Measurements from ENCODE around the gene CFAP45.

Gene CFAP45

DNA sequence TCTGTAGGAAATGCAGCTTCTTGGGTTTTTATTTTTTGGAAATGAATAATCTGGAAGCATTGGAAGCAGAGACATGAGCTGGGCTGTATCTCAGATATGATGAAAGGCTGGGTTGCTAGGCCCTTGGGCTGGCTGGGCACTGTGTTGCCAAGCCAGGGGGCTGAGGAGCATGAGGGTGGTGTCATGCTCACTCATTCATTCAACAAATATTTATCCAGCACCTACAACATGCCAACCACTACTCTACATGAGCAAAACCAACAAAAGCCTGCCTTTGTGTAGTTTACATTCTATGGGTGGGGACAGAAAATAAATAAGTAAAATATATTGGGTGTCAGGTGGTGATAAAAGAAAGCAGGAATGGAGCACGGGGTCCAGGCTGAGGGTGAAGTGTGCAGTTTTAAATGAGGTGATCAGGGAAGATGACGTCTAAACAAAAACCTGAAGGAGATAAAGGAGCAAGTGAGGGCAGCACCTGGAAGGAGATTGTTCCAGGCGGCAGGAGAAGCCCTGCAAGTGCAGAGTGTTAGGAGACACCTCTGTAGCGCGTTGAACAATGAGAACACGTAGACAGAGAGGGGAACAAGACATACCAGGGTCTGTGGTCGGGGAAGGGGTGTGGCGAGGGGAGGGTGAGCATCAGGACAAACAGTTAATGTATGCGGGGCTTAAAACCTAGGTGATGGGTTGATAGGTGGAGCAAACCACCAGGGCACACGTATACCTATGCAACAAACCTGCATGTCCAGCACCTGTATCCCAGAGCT, 14.5 kb upstream of the CFAP45 start:
- TF ChIP-seq POLR2AphosphoS5 (IDR thresholded peaks at IDR 0.05; ENCODE audit: low read depth, low read length) (no peak), TAF1 (IDR thresholded peaks at IDR 0.05; ENCODE audit: borderline replicate concordance, insufficient read depth, low read length) (no peak), REST (IDR thresholded peaks at IDR 0.05; ENCODE audit: insufficient read depth in 1 of 2, low read depth in 2 of 2, low read length in 2 of 2) (no peak), SIN3A (IDR thresholded peaks at IDR 0.05; ENCODE audit: borderline replicate concordance, insufficient read depth, low read length) (no peak), FOXP2 (optimal IDR thresholded peaks at IDR 0.05; ENCODE audit: borderline replicate concordance, extremely low read depth, extremely low read length, insufficient read depth) (no peak)

GRCh38 chr1:159913451-159914192, 13.7 kb upstream of the CFAP45 start:
- TF ChIP-seq TAF1 (IDR thresholded peaks at IDR 0.05; ENCODE audit: borderline replicate concordance, insufficient read depth, low read length) (no peak), FOXP2 (optimal IDR thresholded peaks at IDR 0.05; ENCODE audit: borderline replicate concordance, extremely low read depth, extremely low read length, insufficient read depth) (no peak), REST (IDR thresholded peaks at IDR 0.05; ENCODE audit: insufficient read depth in 1 of 2, low read depth in 2 of 2, low read length in 2 of 2) (no peak), SIN3A (IDR thresholded peaks at IDR 0.05; ENCODE audit: borderline replicate concordance, insufficient read depth, low read length) (no peak), POLR2AphosphoS5 (IDR thresholded peaks at IDR 0.05; ENCODE audit: low read depth, low read length) (no peak)

DNA sequence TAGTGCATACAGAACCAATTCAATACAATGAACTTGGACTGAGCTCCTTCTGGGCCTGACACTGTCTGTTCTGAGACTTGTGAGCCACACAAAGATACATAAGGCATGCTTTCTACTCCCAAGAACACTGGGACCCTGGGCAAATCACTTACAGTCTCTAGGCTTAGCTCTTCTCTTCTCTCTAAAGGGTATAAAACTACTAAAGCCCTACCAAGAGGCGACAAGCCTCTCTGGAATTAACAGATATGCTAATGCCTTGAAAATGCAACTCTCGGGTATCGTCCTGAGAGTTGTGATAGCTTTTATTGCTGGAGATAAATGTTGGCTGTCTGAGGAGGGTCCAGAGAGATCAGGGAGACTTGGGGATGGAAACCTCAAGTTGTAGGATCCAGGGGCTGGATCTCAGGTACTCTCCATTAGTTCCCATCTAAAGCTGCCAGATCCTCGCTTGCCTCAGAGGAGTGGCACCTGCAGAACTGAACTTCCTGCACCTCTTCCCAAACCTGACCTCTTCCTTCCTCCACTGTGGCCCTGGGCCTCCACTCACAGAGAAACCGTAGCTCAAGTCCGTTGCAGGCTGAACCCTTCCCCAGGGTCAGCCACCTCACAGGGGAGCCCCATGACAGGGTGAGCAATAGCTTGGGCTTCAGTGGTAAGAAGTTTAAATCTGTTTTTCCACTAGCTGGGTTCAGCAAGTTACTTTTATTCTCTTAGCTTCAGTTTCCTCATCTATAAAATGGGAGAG, 11.5 kb upstream of the CFAP45 start:
- TF ChIP-seq POLR2AphosphoS5 (IDR thresholded peaks at IDR 0.05; ENCODE audit: low read depth, low read length) (no peak), FOXP2 (optimal IDR thresholded peaks at IDR 0.05; ENCODE audit: borderline replicate concordance, extremely low read depth, extremely low read length, insufficient read depth) (no peak), SIN3A (IDR thresholded peaks at IDR 0.05; ENCODE audit: borderline replicate concordance, insufficient read depth, low read length) (no peak), REST (IDR thresholded peaks at IDR 0.05; ENCODE audit: insufficient read depth in 1 of 2, low read depth in 2 of 2, low read length in 2 of 2) (no peak), TAF1 (IDR thresholded peaks at IDR 0.05; ENCODE audit: borderline replicate concordance, insufficient read depth, low read length) (no peak)

GRCh38 chr1:159908031-159908940, 8.3 kb upstream of the CFAP45 start:
- no peak for TF ChIP-seq FOXP2 (optimal IDR thresholded peaks at IDR 0.05; ENCODE audit: borderline replicate concordance, extremely low read depth, extremely low read length, insufficient read depth)
- TF ChIP-seq TAF1 (IDR thresholded peaks at IDR 0.05; ENCODE audit: borderline replicate concordance, insufficient read depth, low read length) = no peak
- no peak for TF ChIP-seq REST (IDR thresholded peaks at IDR 0.05; ENCODE audit: insufficient read depth in 1 of 2, low read depth in 2 of 2, low read length in 2 of 2)
- no peak for TF ChIP-seq SIN3A (IDR thresholded peaks at IDR 0.05; ENCODE audit: borderline replicate concordance, insufficient read depth, low read length)
- TF ChIP-seq POLR2AphosphoS5 (IDR thresholded peaks at IDR 0.05; ENCODE audit: low read depth, low read length) = no peak
